ENCODE measurements around the gene SSBP3. TPM values are rescaled to one million over a fixed set of nuclear protein-coding genes. Genes with fewer than 3 reads are reported as not detected.

The SSBP3 gene
- total RNA-seq, 1 donor from 2014 or later, result 47.3 TPM

DNA sequence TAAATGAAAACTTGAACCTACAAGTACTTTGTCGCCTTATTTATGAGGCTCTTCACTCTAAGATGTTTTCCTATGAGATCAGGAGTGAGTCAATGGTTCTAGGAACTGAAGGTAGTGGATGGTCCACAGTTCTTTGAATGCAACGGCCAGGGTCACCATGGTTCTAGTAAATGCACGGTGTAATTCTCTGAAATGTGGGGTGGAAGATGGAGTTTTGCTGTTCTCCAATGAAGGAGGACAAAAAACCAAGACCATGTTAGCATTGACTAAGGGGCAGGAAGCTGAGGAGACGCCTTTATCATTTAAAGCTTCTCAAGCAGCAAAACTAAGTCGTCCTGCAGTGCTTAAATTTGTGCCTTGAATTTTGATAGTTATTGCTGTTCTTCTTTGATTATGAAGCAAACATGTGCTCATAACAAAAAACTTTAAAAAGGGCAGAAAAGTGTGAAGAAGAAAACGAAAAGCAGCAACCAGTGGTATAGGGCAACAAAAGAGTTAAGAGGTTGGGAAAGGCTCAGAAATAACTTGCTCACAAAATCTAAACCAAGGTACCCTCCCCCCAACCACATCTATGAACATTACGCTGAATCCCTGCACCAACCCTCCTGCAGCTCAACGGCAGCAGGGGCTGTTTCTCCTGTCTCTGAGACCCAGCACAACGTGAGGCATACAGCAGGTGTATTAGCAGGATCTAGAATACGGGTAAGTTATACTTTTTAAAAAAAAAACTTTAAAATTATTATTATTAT, 121.2 kb downstream of the SSBP3 start:
- no peak for DNase-seq (ENCODE audit: low spot score)

GRCh38 chr1:54283635-54284385, 122.4 kb downstream of the SSBP3 start:
- DNase-seq (ENCODE audit: low spot score), result no peak

GRCh38 chr1:54282101-54282847, 123.9 kb downstream of the SSBP3 start:
- DNase-seq (ENCODE audit: low spot score), result no peak

DNA sequence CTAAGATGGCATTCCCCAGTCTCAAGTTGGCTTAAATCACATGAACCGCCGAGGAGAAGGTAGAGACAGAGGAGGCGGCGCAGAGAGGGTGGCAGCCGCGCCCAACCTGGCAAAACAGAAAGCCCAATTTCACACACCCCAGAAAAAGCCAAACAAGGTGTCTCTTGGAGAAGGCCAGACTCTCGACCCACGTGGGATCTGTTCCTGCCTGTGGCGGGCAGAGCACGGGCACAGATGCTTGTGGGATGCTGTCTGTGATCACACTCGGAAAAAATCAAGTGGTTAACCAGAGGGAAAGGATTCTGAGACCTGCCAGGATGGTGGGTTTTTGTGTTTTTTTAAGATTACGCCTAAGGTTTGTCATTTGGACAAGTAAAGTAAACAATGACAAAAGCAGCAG, 125.5 kb downstream of the SSBP3 start:
- no peak for DNase-seq (ENCODE audit: low spot score)

- no peak for DNase-seq (ENCODE audit: low spot score)
Observed at GRCh38 chr1:54279457-54279856, 126.7 kb downstream of the SSBP3 start.

GRCh38 chr1:54278941-54279422, 127.2 kb downstream of the SSBP3 start:
- no peak for DNase-seq (ENCODE audit: low spot score)

GRCh38 chr1:54277451-54278341, 128.5 kb downstream of the SSBP3 start:
- DNase-seq (ENCODE audit: low spot score), result no peak

DNA sequence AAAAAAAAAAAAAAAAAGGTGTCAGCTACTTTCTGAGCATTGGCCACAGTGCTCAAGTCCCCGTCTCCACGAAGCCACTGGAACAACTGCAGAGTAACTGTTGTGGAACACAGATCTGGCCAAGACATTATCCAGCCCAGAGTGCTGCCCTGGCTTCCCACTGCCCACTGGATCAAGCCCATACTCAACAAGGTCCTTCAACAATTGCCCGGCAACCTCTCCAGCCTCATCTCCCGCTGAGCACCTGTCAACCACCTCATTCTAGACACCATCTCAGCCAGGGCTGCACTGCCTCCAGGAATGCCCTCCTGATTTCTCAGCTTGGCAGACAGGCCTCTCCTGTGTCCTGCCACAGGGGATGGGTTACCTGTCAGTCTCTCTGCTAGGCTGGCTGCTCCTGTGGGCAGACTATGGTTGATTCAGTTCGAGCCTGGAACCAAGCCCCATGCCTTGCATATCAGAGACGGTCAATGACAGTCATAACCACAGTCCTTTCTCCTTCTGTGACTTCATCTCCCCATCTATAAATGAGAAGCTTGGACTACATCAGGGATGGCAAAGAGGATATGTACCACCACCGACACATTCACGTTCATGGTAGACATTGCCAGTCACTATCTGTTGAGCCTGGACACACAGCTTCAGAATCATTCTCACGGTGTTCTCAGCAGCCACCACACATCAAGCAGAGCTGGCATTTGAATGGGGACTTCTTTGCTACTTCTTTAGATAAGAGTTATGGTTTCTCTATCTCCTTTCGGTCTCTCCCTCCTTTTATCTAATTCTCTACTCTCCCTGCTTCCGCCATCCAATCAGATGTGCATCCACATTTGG, 129.4 kb downstream of the SSBP3 start:
- no peak for DNase-seq (ENCODE audit: low spot score)

GRCh38 chr1:54275349-54275748, 130.8 kb downstream of the SSBP3 start:
- peak; percentile 77 for DNase-seq (ENCODE audit: low spot score)

DNA sequence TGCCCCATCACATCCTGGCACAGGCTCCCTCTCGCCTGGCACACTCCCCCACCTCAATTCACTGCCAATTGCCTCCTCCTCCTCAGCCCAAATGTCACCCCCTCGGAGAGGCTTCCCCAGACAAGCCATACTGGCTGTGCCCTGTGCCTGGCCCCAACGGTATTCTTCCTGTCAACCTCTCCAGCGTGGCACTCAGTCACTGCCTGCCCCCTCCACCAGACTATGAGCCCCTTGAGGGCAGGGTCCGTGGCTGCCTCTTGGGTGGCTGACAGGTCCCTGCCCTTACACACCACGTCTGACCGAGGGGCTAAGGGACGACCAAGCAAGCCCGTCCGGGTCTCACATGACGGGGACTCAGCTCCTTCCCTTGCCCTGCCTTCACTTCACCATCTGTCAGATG, 131.3 kb downstream of the SSBP3 start:
- no peak for DNase-seq (ENCODE audit: low spot score)

DNA sequence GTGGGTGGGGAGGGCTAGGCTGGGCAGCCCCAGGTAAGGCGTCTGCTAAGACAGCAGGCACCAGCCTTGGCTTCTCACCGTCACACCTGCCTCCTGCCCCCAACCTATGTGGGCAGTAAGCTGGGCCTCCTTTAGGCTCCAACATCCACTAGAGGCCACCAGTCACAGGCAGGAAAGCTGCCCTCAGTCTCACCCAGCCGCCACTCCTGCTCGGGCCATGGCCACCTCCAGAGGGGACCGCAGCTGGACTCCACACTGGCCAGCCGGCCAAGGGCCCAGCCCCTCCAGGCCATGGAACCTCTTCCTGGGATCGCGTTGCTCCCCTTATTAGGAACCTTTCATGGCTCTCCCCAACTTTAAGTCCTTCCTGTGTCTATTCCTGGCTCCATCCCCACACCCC, 131.7 kb downstream of the SSBP3 start:
- DNase-seq (ENCODE audit: low spot score), result no peak

DNA sequence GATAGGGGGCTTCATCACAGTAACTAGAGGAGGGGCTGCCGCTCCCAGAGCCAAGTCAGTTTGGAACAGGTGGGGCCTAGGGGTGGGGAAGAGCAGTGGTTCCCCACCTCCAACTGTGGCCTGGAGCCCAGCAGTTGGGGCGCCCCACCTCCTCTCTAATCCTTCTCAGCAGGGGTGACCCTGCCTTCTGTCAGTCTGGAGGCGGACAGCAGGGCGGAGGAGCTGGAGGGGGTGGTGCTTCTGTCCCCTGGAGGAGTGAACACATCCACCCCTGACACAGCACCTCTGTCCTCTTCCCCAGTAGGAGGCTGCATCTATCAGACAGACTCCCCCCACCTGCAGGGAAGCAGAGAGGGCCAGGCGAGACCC, 132.4 kb downstream of the SSBP3 start:
- no peak for DNase-seq (ENCODE audit: low spot score)

DNA sequence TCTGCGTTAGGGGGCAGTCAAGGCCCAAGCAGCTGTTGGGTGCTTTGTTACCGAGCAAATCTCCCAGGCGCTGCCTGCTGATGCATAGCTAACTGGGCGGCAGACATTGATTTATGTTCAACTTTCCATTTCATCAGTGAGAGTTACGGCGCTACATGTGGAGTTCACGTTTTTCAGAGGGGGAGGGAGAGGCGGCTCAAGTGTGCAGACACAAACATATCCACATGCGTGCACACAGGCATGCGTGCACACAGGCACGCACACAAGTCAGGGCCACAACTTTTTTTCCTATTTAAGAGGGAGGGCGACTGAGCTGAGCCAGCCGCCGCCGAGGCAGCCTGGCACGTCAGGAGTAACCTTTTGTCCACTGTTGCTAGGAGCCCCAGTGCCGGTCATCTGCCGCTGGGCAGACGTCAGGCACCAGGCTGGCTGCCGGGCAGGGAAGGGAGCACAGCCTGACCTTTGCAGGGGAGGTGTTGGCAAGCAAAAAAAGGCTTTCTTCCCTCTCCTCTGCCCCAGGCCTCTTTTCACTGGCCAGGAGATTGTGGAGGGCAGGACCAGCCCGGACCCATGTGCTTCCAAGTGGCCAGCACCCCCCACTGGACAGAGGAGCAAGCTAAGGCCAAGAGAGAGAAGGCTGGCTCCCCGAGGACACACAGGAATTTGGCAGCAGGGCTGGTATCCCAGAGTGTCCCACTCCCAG, 133.0 kb downstream of the SSBP3 start:
- peak; percentile 76 for DNase-seq (ENCODE audit: low spot score)

GRCh38 chr1:54272772-54273091, 133.5 kb downstream of the SSBP3 start:
- no peak for DNase-seq (ENCODE audit: low spot score)

- DNase-seq (ENCODE audit: low spot score), result no peak
Observed at GRCh38 chr1:54272134-54272533, 134.1 kb downstream of the SSBP3 start.

DNA sequence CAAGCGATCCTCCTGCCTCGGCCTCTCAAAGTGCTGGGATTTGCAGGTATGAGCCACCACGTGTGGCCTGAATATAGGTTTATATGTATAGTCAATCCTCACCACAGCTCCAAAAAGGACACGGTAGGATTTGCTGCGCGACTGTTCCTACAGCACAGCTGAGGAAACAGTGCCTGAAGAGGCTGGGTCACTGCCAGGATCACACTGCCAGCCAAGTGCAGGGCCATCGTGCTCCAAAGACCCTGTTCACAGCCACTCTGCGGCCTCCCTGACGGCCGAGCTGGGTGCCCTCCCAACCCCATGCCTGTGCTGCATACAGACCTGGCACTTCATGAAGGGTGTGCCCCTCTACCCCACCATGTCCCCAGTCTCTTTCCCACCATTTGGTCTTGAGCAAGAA, 134.9 kb downstream of the SSBP3 start:
- DNase-seq (ENCODE audit: low spot score), result no peak

- no peak for DNase-seq (ENCODE audit: low spot score)
Observed at GRCh38 chr1:54270543-54270942, 135.7 kb downstream of the SSBP3 start.

- no peak for DNase-seq (ENCODE audit: low spot score)
Observed at GRCh38 chr1:54268762-54269297, 137.4 kb downstream of the SSBP3 start.

GRCh38 chr1:54267815-54268761, 138.1 kb downstream of the SSBP3 start:
- no peak for DNase-seq (ENCODE audit: low spot score)
